D721Med (cell line): ENCODE measurements around the gene ARHGEF17.

Source experiments
- DNase-seq: peaks from one replicate; pipeline ENCODE4 v3.0.0; 2011; ENCODE audit warnings: low spot score; ENCODE audit not compliant: insufficient read length
- FAIRE-seq: peaks from 2 replicates; lab custom pipeline; 2011; peaks lifted over from hg19 to GRCh38; lab: Jason Lieb, UNC
- CTCF ChIP-seq: IDR thresholded peaks from 2 replicates; pipeline ENCODE4 v1.5.1; 2012; ENCODE audit warnings: mild to moderate bottlenecking, control low read depth; ENCODE audit not compliant: insufficient read depth; ENCODE audit errors: missing control alignments

ARHGEF17 gene

GRCh38 chr11:73299751-73300150 is 8.3 kb upstream of the ARHGEF17 start:
- no peak for TF ChIP-seq CTCF
- FAIRE-seq (no peak), DNase-seq (no peak)

GRCh38 chr11:73306069-73306841 is 1.8 kb upstream of the ARHGEF17 start:
- DNase-seq: no peak
- no peak for FAIRE-seq
- no peak for TF ChIP-seq CTCF

GRCh38 chr11:73306977-73307322 is 1.1 kb upstream of the ARHGEF17 start:
- DNase-seq: no peak
- TF ChIP-seq CTCF: no peak
- FAIRE-seq: no peak

GRCh38 chr11:73307323-73308002 is 613 bp upstream of the ARHGEF17 start:
- FAIRE-seq: no peak

GRCh38 chr11:73308961-73309919 is 1.2 kb downstream of the ARHGEF17 start:
- no peak for TF ChIP-seq CTCF
- DNase-seq (no peak), FAIRE-seq (no peak)

More at GRCh38 chr11:73307323-73308002, 613 bp upstream of the ARHGEF17 start:
- peak; percentile 94 for TF ChIP-seq CTCF
- DNase-seq: peak; percentile 90

- TF ChIP-seq CTCF: no peak
- FAIRE-seq (no peak), DNase-seq (no peak)
Observed at GRCh38 chr11:73310076-73310475, 2.0 kb downstream of the ARHGEF17 start.
